ENCODE measurements around the gene SPTY2D1.

Gene SPTY2D1

GRCh38 chr11:18563090-18563730 is 70.9 kb downstream of the SPTY2D1 start:
- no peak for DNase-seq (ENCODE audit: low spot score)
